Measurements from ENCODE around the gene TMTC2.

- TF ChIP-seq CTCF (IDR thresholded peaks at IDR 0.05) (no peak), POLR2A (IDR thresholded peaks at IDR 0.05) (no peak)
Measured at GRCh38 chr12:83015390-83016217, 328.9 kb downstream of the TMTC2 start.
